Suprapubic skin (tissue), 4 donors: ENCODE measurements around the gene MTREX.

Source experiments
- EP300 ChIP-seq: sonication (generic); formaldehyde crosslinking; IDR thresholded peaks from one replicate; pipeline ENCODE4 v1.6.1; 2017; ENCODE audit warnings: antibody characterized with exemption
- POLR2A ChIP-seq, 2 donors: fragments of 450-650 bp; IDR thresholded peaks; one replicate each; pipeline ENCODE4 v1.6.1; 2017; ENCODE audit warnings: antibody characterized with exemption in 2 of 2, mild to moderate bottlenecking in 2 of 2, moderate library complexity in 2 of 2
- POLR2AphosphoS5 ChIP-seq, 3 donors: sonication (generic); formaldehyde crosslinking; IDR thresholded peaks; one replicate each; pipeline ENCODE4 v1.6.1; 2017; ENCODE audit warnings: antibody characterized with exemption in 3 of 3
- TF ChIP-seq, protein P1 (sequence below), 2 donors: fragments of 200-600 bp in 1 of 2; fragments of 450-650 bp in 1 of 2; sonication (generic) in 1 of 2; IDR thresholded peaks; one replicate each; pipeline ENCODE4 v1.5.1; 2016 to 2019; ENCODE audit warnings: antibody characterized with exemption in 2 of 2, mild to moderate bottlenecking in 1 of 2, moderate library complexity in 1 of 2

DNA sequence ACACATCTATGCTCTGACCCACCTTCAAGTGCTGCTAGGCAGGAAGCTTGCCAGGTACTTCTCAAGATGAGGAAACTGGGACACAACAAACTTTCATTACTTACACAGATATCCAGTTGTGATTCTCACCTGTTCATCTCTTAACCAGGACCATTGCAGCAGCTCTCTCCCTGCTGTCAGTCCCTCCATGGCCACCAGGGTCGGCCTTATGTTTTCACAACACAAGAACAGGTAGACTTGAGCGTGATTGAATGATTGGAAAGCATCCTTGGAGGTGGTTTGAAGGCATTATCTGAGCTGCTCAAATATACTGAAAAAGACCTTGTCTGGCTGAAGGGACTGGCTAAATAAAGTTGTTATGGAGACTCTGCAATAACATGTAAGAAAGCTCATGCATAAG, 94.4 kb downstream of the MTREX start:
- TF ChIP-seq, protein P1, sequence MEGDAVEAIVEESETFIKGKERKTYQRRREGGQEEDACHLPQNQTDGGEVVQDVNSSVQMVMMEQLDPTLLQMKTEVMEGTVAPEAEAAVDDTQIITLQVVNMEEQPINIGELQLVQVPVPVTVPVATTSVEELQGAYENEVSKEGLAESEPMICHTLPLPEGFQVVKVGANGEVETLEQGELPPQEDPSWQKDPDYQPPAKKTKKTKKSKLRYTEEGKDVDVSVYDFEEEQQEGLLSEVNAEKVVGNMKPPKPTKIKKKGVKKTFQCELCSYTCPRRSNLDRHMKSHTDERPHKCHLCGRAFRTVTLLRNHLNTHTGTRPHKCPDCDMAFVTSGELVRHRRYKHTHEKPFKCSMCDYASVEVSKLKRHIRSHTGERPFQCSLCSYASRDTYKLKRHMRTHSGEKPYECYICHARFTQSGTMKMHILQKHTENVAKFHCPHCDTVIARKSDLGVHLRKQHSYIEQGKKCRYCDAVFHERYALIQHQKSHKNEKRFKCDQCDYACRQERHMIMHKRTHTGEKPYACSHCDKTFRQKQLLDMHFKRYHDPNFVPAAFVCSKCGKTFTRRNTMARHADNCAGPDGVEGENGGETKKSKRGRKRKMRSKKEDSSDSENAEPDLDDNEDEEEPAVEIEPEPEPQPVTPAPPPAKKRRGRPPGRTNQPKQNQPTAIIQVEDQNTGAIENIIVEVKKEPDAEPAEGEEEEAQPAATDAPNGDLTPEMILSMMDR (IDR thresholded peaks at IDR 0.05) = peak in 1 of 2 donors; percentile 6
- TF ChIP-seq POLR2A (IDR thresholded peaks at IDR 0.05) (no peak), EP300 (no peak), POLR2AphosphoS5 (IDR thresholded peaks at IDR 0.05) (no peak)
